Stimulated activated CD4-positive, alpha-beta T cell treated with anti-CD3 and anti-CD28 coated beads, Interleukin-12 subunit alpha, Interleukin-12 subunit beta, amount 100 ng/mL, for 24 hours (primary cell): ENCODE measurements around the gene NOTUM.

Experiments used
- DNase-seq, 2 experiments: peaks; one replicate each; pipeline ENCODE4 v3.0.0-alpha.2; 2020; ENCODE audit warnings: low read depth in 2 of 2

Gene NOTUM

DNA sequence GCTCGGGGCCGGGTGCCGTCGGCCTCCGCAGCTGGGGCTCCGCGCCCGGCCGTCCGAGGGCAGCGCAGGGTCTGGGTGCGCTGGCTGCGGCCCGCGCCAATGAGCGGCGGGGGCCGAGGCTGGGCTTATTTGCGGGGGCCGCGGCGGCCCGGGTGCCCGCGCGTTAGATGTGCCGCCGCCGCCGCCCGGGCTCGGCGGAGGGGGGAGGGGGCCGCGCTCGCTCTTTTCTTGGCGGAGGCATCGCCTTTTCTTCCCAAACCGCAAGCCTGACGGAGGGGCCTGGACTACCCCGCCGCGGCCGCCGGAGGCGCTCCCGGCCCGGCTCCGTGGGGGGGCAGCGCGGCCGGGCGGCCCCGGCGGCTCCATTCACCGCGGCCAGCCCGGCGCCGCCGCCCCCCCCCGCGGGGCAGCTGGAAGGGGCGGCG is at the start of gene NOTUM:
Gene NOTUM (minus strand): TSS at position 101 of the 425 bp plus-strand sequence. CDS start 278 bp downstream, outside the sequence.
- no peak for DNase-seq

DNA sequence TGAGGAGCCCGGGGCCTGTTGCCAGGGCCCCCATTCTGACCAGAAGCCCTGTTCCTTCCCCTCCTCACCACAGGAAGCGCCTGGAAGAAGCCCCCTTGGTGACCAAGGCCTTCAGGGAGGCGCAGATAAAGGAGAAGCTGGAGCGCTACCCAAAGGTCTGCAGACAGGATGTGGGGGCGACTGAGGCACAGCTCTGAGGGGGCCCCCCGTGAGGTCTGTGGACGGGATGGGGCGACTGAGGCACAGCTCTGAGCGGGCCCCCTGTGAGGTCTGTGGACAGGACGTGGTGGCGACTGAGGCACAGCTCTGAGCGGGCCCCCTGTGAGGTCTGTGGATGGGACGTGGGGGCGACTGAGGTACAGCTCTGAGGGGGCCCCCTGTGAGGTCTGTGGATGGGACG is 48.4 kb upstream of the NOTUM start:
- DNase-seq: no peak

DNA sequence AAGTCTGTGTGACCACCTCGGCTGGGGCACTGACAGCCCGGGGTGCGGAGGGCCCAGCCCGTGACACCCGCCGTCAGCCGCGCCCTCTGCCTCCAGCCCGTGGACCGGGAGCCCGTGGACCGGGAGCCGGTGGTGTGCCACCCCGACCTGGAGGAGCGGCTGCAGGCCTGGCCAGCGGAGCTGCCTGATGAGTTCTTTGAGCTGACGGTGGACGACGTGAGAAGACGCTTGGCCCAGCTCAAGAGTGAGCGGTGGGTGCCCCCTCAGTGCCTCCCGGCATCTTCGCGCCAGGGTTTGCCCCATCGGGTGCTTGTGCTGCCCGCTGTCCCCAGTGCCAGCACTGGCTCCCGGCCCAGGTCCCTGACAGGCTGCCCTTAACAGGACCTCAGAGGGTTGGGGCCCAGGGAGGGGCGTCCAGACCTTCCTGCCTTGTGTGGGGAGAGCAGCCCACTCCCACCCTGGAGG is 48.0 kb upstream of the NOTUM start:
- DNase-seq: no peak

DNA sequence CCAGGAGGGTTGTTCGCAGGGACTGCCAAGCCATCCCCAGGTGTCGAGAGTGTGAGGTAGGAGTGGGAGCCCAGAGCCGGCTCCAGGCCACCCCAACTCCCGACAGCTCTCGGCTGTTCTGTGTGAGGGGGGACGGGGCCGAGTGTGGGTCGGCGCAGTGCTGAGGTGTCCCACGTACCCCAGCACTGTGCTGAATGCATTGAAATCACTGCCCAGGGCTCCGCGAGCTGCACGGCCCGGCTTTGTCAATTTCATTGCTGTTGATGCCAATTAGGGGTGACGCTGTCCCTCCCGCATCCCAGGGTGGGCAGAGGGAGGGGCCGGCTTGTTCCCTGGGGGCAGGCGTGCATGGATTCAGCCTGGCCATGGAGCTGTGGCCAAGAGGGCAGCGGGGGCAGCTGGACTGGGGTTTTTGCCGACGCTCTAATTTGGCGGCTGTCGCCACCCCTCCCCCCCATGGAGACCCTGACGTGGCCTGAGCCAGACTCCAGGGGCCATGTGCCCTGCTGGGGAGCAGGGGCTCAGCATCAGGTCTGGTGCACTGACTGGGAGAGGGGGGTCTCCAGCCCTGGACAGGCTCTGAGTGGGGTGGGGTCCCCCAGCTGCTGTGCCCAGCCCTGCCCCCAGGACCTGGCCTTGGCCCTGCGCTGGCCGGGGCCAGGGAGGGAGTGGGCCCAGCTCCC is 47.4 kb upstream of the NOTUM start:
- DNase-seq: no peak

DNA sequence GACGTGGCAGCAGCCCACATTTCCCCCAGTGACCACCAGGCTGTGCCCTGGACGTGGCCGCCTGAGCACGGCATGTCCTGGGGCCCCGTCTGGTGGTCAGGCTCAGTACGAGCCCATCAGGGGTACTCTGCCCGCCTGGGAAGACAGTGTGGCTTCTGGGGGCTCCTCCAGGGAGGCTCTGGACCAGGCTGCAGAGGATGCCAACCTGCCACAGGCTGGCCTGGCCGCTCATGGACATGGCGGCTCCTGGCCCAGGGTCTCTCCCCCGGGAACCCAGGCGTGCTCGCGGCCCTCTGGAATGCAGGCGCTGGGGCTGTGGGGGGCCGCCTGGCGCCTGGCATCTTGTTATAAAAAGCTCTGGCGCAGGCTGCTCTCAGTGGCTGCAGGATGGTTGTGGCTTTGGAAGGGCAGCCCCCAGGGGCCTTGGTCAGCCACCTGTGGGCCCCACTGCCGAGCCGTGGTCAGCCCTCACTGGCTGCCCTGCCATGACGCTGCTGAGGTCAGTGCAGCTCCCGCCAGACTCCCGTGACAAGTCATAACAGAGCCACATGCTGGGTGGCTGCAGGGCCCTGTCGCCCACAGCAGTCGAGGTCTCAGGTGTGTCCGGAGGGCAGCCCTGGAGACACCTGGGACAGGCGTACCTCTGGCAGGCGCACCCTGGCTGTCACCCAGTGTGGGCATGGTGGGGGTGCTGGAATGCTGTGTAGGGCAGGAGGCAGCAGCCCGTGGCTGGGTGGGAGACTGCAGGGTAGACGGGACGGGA is 46.7 kb upstream of the NOTUM start:
- no peak for DNase-seq

DNA sequence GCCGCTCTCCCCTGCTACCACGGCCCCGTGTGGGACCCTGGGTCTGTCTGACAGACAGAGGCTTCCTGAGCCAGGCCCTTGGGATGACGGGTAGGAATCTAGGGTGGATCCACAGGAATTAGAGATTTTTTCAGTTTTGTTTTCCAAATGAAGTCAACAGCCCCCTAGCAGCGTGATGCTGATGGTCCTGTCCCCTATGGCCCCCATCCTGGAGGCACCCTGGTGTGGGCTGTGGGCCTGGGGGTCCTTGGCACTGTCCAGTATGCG is 46.2 kb upstream of the NOTUM start:
- no peak for DNase-seq

DNA sequence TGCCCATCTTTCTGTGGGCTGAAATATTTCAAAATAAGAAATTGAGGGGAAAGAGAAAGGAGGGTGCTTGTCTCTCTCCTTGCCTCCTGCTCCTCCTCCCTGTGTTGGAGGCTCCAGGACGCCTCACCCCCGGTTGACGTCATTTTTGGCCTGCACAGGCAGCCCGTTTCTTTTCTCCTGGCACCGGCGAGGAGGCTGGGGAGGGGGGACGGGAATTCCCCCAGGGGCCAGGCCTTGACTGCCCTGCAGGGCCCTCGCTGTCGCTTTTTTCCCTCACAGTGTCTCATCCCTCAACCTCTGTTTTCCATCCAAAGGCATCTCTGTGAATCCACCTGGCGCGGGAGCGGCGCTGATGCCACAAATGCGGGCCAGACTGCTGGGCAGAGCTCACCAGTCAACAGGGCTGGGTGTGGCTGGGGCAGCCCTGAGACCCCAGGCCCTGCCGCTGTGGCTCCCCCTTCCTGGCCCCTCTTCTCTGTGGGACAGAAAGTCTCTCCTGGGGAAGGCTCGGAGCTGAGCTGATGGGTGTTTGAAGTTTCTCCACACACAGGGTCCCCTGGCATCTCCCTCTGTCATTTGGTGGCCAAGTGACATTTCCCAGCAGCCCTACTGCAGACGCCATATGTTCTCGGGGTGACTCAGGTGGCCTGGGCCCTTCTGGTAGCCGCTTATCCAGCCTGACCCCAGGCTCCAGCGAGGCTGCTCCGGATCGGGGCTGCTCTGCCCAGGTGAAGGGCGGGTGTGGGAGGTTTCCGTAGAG is 45.7 kb upstream of the NOTUM start:
- no peak for DNase-seq

DNA sequence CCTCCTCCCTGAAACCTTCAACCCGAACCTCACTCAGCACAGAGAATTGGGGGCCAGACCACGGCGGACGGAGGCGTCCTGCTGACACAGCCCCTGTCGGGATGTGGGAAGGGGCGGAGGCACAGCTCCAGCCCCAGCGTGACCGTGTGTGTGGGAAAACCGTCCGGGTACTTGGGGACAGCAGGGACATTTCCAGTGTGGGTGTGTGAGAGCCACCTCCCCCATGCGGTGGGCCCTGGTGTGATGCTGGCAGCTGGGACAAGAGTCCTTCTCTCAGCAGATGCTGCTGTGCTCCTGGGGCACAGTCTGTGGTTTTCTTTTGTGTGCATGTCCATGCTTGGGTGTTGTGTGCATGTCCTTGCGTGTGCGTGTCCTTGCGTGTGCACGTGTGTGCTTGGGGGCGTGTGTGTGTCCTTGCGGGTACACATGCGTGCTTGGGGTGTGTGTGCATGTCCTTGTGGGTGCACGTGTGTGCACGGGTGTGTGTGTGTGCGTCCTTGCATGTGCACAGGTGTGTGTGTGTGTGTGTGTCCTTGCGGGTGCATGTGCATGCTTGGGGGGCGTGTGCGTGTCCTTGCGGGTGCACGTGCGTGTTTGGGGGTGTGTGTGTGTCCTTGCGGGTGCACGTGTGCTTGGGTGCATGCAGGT is 44.8 kb upstream of the NOTUM start:
- DNase-seq: no peak

DNA sequence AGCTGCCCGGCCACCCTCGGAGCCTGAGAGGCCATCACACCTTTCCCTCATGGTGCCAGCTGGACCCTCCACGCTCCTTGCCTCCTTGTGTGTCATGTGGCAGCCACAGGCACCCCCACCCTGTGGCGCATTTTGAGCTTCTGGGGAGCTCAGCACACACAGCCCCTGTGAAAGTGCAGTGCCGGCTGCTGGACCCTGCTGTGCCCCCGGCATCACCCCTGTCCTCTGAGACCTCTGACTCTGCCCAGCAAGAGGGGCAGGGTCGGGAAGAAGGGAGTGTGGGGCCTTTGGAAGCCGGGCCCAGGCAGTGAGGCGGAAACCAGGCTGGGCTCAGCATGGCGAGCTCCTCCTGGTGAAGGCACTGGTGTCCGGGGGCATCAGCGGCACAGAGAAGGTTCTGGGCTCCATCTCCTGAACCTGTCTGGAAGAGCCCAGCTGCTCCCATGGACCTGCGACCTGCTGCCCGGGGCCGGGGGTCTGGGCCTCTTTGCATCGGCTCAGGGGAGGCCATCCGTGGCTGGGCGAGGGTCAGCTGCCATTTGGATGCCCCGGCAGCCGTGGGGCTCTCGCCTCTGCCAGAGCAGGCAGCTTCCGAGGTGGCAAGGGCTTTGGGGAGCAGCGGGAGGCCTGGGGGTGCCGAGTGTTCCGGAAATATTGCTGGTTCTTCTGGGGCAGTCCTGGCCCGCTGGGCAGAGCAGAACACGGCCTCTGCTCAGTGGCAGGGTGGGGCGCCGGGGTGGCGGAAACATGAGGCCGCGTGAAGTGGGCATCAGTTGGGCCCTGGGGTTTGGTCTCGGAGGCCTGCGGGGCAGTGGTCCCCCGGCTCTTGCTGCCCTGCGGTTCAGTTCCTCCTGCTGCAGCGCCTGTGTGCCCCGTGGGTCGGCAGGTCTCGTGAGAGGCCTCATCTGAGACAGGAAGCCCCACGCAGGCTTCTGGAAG is 43.8 kb upstream of the NOTUM start:
- no peak for DNase-seq

DNA sequence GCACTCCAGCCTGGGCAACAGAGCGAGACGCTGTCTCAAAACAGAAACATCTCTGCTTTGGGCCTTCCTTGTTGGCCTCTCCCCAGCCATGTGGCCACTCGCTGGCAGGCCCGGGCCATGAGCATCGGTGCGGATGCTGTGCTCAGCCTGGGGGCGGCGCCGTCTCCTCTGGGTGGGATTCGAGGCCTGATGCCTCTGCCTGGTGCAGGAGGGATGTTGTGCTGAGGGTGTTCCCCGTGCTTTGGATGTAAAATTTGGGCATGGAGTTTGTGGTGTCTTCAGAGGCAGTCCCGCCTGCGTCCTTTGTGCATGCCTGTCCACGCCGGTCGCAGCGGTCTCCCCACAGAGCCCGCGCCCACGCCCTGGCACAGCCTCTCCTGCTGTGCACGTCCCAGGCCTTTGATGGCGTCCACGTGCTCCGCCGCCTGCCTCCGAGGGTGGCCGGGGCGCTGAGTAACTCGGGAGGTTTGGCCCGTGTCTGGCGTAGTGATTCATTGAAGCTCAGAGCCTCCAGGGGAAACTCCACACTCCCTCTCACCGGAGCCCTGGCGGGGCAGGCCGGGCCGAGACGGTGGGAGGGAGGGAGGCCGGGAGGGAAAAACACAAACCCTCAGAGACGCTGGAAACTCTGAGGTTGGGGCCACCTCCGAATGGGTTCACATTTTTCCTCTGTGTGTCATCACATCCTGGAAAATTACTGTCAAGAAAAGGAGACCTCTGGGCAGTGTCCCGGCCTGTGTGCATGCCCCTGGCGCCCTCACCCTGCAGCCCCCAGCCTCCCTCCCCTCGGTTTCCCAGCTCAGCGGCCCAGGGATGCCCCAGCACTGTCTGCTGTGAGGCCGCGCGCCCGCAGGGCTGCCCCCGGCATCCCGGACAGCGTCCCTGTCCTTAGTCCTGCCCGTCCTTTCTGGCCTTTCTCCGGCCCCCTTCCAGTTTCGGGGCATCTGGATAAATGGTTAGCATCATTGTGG is 42.7 kb upstream of the NOTUM start:
- no peak for DNase-seq

DNA sequence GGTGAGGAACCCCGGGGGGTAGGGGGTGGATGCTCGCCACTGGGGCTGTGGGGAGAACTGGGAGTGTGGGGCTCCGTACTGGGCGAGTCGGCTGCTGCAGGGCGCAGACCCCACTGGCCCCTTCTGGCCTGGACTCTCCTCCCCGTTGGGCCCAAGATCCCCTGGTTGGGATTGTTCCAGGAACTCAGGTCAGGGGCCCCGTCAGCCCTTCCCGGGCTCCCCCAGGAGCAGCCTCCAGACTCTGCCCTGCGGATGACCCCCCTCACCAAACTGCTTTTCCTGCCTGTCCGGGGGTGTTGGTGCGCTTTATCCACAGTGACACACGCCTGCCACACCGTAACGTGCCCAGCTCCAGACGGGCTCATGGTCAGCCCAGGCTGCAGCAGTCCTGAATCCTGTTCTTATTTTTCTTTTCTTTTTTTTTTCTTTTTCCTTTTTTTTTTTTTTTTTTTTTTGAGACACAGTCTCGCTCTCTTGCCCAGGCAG is 40.6 kb upstream of the NOTUM start:
- no peak for DNase-seq

DNA sequence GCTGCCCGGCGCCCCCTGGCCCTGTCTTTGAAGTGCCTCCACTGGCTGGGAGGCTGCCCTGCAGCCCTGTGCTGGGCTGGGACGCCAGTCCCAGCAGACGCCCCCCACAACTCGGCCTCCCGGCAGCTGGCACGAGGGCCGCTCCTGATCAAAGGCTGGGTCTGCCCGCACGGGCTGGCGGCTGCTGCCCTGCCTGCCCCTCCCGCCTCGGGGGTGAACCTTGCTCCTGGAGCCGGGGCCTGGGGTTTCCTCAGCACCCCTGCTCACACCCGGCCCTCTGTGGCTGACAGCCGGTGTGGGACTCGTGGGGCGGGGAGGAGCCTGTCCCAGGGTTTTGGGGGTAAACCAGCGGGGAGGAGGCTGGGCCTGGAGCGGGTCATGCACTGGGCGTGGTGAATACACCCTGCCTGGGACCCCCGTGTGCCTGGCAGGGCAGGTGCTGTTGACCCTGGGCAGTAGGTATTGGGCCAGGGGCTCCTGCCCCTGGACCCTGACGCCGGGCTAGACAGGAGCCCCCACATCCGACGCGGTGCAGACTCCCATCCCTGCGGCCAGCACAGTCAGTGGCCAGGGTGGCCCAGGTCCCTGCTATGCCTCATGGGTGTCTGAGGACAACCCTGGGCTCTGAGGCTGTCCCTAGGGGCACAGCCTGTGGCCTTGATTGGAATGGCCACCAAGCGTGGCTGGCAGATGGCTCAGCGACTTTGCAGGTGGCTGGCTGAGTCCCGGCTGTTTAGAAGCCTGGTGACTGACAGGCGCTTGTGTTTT is 40.0 kb upstream of the NOTUM start:
- no peak for DNase-seq

DNA sequence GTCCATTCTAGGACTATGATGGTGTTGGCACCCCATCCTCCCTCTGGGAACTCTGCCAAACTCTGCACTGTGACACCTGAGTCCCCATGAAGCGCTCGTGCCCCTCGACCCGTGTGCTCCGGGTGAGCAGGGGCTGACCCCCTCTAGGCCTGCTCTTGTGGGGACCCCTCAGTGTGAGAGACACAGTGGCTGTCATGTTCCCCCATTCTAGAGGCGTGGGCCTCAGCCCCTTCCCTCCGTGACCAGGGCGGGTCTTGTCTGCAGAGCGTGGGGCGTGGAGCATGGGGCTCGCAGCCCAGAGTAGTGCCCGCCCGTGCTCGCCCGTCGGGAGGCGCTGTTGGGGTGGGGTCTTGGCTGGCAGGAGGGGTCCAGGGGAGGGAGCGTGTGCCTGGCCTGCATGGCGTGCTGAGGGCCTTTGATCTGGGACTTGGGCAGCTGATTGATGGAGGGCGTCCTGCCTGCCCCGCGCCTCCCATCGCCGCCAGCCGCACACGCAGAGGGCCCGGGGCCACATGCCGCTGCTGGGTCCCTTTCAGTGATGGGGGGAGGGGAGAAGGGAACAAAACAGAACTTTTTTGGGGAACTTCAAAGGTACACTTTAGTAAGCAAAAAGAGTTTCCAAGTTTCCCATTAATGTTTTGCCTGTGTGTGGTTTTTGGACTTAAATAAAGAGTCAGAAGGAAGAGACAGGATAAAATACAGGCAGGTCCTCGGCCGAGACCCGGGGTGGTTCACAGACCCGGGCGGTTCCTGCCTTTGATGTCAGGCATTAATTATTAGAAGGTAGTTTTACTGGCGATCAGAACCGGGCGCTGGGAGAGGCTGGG is 39.2 kb upstream of the NOTUM start:
- DNase-seq: no peak

DNA sequence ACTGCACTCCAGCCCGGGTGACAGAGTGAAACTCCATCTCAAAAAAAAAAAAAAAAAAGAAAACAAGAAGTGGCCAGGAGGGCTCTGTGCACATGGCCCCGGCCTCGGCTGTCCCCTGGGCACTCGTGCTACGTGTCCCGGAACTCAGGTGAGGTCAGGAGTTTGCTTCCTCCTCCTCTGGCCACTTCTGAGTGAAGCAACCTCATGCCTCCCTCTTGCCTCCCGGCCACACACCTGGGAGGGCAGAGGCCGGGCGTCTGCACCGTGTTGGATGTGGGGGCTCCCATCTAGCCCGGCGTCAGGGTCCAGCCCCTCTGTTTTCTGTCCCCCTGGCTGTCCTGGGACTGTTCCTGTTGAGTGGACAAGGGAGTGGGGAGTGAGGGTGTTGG is 38.6 kb upstream of the NOTUM start:
- DNase-seq: no peak

DNA sequence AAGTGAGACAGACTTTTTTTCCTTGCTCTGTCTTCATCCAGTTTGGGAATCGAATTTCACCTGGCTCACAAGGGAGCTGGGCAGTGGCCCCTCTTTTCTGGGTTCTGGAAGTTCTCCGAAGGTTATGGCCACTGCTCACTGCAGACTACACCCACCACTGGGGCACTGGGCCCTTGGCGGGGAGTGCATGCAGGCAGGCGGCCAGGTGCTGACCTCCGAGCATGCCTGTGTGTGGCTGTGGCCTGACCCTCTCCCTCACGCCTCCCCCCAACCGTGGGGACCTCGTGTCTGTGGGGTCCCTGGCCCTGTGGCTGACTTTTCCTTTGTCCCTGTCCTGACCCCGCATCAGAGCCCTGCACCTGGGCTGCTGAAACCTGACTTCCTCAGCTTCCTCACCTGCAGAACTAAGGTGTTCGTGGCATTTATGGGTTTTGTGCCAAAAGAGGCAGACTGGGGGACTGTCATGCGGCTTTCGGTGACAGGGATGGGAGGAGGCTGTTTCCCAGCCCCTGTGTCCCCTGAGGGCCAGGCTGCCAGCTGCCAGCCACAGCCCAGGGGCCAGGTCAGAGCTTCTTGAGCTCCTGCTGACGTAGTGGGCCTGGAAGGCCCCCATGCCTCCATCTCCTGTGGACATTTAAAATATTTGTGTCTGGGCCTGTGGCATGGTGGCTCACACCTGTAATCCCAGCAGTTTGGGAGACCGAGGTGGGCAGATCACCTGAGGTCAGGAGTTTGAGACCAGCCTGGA is 37.9 kb upstream of the NOTUM start:
- DNase-seq: no peak

DNA sequence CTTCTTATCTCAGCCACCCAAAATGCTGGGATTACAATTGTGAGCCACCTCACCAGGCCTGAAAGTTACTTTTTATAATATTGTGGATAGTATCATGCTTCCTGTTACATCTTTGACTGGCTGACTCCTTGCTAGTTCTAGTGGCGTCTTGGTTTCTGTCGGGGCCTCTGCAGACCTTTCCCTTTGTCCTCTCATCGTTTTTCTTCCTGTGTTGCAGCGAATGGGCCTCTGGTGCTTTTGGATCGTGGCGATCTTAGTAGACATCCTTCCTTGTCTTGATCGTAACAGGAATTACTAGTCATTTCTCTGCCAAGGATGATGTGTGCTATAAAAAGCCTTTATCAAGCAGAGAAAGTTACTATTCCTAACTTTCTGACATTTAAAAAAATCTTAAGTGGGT is 37.2 kb upstream of the NOTUM start:
- DNase-seq: no peak

DNA sequence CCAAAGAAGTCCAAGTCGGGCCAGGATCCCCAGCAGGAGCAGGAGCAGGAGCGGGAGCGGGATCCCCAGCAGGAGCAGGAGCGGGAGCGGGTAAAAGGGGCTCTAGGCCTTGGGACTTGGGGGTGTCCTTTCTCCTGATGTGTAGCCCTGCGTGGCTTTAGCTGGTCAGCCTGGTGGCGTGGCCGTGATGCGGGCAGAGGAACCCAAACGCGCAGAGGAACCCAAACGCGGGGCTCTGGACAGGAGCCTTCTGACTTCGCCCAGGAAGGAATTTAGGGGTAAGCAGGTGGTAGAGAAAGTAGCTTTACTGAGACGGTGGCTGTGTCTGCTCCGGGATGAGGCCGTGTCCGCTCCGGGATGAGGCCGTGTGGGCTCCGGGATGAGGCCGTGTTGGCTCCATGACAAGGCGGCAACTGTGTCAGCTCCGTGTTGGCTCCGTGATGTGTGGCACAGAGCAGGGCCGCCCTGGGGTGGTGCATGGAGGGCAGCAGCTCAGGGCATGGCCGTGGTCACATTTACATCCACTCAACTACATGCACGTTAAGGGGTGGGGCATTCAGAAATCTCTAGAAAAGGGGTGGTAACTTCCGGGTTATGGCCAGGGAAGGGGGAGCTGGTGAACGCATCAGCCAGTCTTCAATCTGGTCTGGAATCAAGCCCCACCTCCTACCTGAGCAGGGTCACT is 35.9 kb upstream of the NOTUM start:
- no peak for DNase-seq
